GM12874 (cell line): ENCODE results near the gene MTFR1L.

Experiments
- CTCF ChIP-seq: IDR thresholded peaks from 2 replicates; pipeline ENCODE4 v1.5.1; 2011; ENCODE audit warnings: low read depth, mild to moderate bottlenecking, control low read depth, low read length, moderate library complexity; ENCODE audit not compliant: insufficient read depth

MTFR1L gene

GRCh38 chr1:25794325-25794724 lies 25.4 kb upstream of the MTFR1L start:
- TF ChIP-seq CTCF, result no peak

GRCh38 chr1:25795211-25795610 lies 24.5 kb upstream of the MTFR1L start:
- no peak for TF ChIP-seq CTCF

- no peak for TF ChIP-seq CTCF
Observed at GRCh38 chr1:25795946-25796810, 23.6 kb upstream of the MTFR1L start.

GRCh38 chr1:25796811-25797458 lies 22.8 kb upstream of the MTFR1L start:
- TF ChIP-seq CTCF, result peak; percentile 78

GRCh38 chr1:25797939-25798338 lies 21.8 kb upstream of the MTFR1L start:
- TF ChIP-seq CTCF, result peak; percentile 57

GRCh38 chr1:25798666-25799351 lies 20.9 kb upstream of the MTFR1L start:
- no peak for TF ChIP-seq CTCF

- no peak for TF ChIP-seq CTCF
Observed at GRCh38 chr1:25799352-25799934, 20.3 kb upstream of the MTFR1L start.
